Measurements from ENCODE around the gene EMC9. TPM values are rescaled to one million over a fixed set of nuclear protein-coding genes. Genes with fewer than 3 reads are reported as not detected.
A peak's percentile ranks its signal among the peaks of the same experiment; 100 is the strongest.

EMC9 gene
- total RNA-seq, 1 experiment from 2014 or later, result 42.0 TPM

GRCh38 chr14:24135584-24135833, 5.9 kb downstream of the EMC9 start:
- H3K27me3 ChIP-seq (ENCODE audit: insufficient read depth, low read length), result no peaks in the 10 kb centered on the region
- intact Hi-C loops (cut with micrococcal nuclease), result no loop called here
- ChIA-PET CTCF (interaction anchor here (0.9 to 1.4 kb wide), 5 partner anchors 21 to 77 kb away, joined by 3 to 7 read pairs (median 4); partner anchors contain the start of genes DCAF11 and IRF9), RAD21 (ENCODE audit: low non-redundant PET in 1 of 2, low total read pairs in 2 of 2, uncharacterized antibody in 2 of 2, unreplicated experiment in 2 of 2) (interaction anchor here in 1 of 2 experiments (1.2 to 1.5 kb wide), 2 partner anchors 11 to 21 kb away, joined by 4 to 5 read pairs; partner anchors contain the start of genes DCAF11 and NRL), POLR2A (interaction anchor here (0.8 to 3.5 kb wide), 9 partner anchors 9 to 107 kb away, joined by 3 to 32 read pairs (median 4); partner anchors contain the start of genes CHMP4A, DCAF11, IPO4 and NRL)
- TF ChIP-seq JUND (IDR thresholded peaks at IDR 0.05), result no peak
- TF ChIP-seq TCF7L2 (IDR thresholded peaks at IDR 0.05; ENCODE audit: borderline replicate concordance, extremely low read depth, insufficient read depth, insufficient read length), result no peak
- no peak for TF ChIP-seq EZH2 (IDR thresholded peaks at IDR 0.05)
- peak overlapping the region; percentile 89 for H3K9ac ChIP-seq (ENCODE audit: low read length)
- no peaks in the 10 kb centered on the region for H3K9me2 ChIP-seq (ENCODE audit: insufficient read depth)
- peaks cover 20 to 38% of the 10 kb centered on the region in 2 experiments for H3K4me1 ChIP-seq (ENCODE audit: control insufficient read depth in 1 of 2, insufficient read depth in 2 of 2, low read length in 2 of 2)
- H3K27ac ChIP-seq (ENCODE audit: low read depth, low read length), result peak overlapping the region; percentile 72
- H3K36me3 ChIP-seq (ENCODE audit: control insufficient read depth in 1 of 2, insufficient read depth in 2 of 2, low read length in 2 of 2), result peaks cover 16 to 21% of the 10 kb centered on the region in 2 experiments
- H3K4me3 ChIP-seq (replicated peaks in 1 of 2; ENCODE audit: low read depth in 1 of 2, low read length in 2 of 2), result peak overlapping the region; percentile 71 to 94
- DNase-seq (ENCODE audit: low read depth, low spot score), result no peak
- BruUV-seq (replicated peaks), result no TSS peak
- H3K4me2 ChIP-seq (ENCODE audit: low read length), result peak overlapping the region; percentile 85
- H4K20me1 ChIP-seq (ENCODE audit: insufficient read depth), result no peaks in the 10 kb centered on the region
- no peaks in the 10 kb centered on the region for H3K9me3 ChIP-seq (ENCODE audit: control insufficient read depth in 1 of 2, insufficient read depth in 1 of 2, low read depth in 1 of 2, low read length in 2 of 2)
- no peak for ATAC-seq
- H2AFZ ChIP-seq (ENCODE audit: low read depth, low read length, poor library complexity, severe bottlenecking), result no peak overlapping the region
- H3K79me2 ChIP-seq (ENCODE audit: insufficient read depth, low read length), result peaks cover 33% of the 10 kb centered on the region

DNA sequence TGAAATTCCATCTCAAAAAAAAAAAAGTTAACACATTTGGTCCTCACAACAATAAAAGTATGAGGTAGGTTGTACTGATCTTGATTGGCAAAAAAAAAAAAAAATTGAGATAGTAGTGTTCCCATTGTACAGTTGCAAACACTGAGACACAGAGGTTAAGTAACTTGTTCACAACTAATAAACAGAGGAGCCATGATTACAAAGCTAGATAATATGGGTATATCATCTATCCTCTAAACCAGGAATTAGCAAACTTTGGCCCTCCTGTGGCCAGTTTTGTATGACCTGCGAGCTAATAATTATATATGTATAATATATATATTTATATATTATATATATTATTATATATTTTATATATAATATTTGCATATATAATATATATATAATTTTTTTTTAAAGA, 7.7 kb downstream of the EMC9 start:
- H3K27ac ChIP-seq (ENCODE audit: low read depth, low read length), result no peak overlapping the region
- peaks cover 16% of the 10 kb centered on the region; the same call in 1 of the 2 replicates for H3K79me2 ChIP-seq (ENCODE audit: insufficient read depth, low read length)
- no peak for DNase-seq (ENCODE audit: low read depth, low spot score)
- peaks cover 11 to 28% of the 10 kb centered on the region in 2 experiments; a peak in 3 of 4 replicates for H3K4me1 ChIP-seq (ENCODE audit: control insufficient read depth in 1 of 2, insufficient read depth in 2 of 2, low read length in 2 of 2)
- BruUV-seq (replicated peaks), result no TSS peak
- CTCF ChIA-PET, result interaction anchor here (1.0 to 1.3 kb wide), 2 partner anchors 19 to 76 kb away, joined by 3 read pairs; partner anchors contain the start of genes DCAF11 and NRL
- H3K36me3 ChIP-seq (ENCODE audit: control insufficient read depth in 1 of 2, insufficient read depth in 2 of 2, low read length in 2 of 2), result peaks cover 11% of the 10 kb centered on the region in 2 experiments
- no peaks in the 10 kb centered on the region for H3K27me3 ChIP-seq (ENCODE audit: insufficient read depth, low read length)
- intact Hi-C loops (cut with micrococcal nuclease), result no loop called here
- no peaks in the 10 kb centered on the region for H3K9me3 ChIP-seq (ENCODE audit: control insufficient read depth in 1 of 2, insufficient read depth in 1 of 2, low read depth in 1 of 2, low read length in 2 of 2)
- no peak for ATAC-seq
- H3K4me3 ChIP-seq (replicated peaks in 1 of 2; ENCODE audit: low read depth in 1 of 2, low read length in 2 of 2), result no peak overlapping the region
- H2AFZ ChIP-seq (ENCODE audit: low read depth, low read length, poor library complexity, severe bottlenecking), result no peak overlapping the region
- H3K9ac ChIP-seq (ENCODE audit: low read length), result no peak overlapping the region
- H3K4me2 ChIP-seq (ENCODE audit: low read length), result no peak overlapping the region
- H3K9me2 ChIP-seq (ENCODE audit: insufficient read depth), result no peaks in the 10 kb centered on the region
- POLR2A ChIA-PET, result interaction anchor here (0.7 to 3.5 kb wide), 2 partner anchors 19 to 25 kb away, joined by 3 to 32 read pairs; partner anchors contain the start of genes DCAF11 and NRL
- RAD21 ChIA-PET (ENCODE audit: low non-redundant PET in 1 of 2, low total read pairs in 2 of 2, uncharacterized antibody in 2 of 2, unreplicated experiment in 2 of 2), result no interaction called here
- no peaks in the 10 kb centered on the region for H4K20me1 ChIP-seq (ENCODE audit: insufficient read depth)
- TF ChIP-seq ATF3 (IDR thresholded peaks at IDR 0.05) (no peak), POLR2AphosphoS5 (IDR thresholded peaks at IDR 0.05; ENCODE audit: low read depth, low read length) (no peak), JUND (IDR thresholded peaks at IDR 0.05) (no peak), ELF1 (IDR thresholded peaks at IDR 0.05; ENCODE audit: borderline replicate concordance, low read depth) (no peak), EGR1 (IDR thresholded peaks at IDR 0.05; ENCODE audit: low read depth) (no peak), CBX3 (IDR thresholded peaks at IDR 0.05; ENCODE audit: low read depth) (no peak), MAX (IDR thresholded peaks at IDR 0.05) (no peak), EZH2 (IDR thresholded peaks at IDR 0.05) (no peak), SRF (IDR thresholded peaks at IDR 0.05; ENCODE audit: low read depth) (no peak), POLR2A (IDR thresholded peaks at IDR 0.05; ENCODE audit: borderline replicate concordance, extremely low read depth, insufficient read depth, insufficient read length) (no peak), ZBTB33 (IDR thresholded peaks at IDR 0.05; ENCODE audit: extremely low read depth, insufficient replicate concordance, low read length) (no peak), ZNF274 (IDR thresholded peaks at IDR 0.05; ENCODE audit: low read depth, low read length) (no peak), FOSL1 (IDR thresholded peaks at IDR 0.05; ENCODE audit: low read depth) (no peak), REST (IDR thresholded peaks at IDR 0.05; ENCODE audit: low read depth) (no peak)
